IMR-90 (cell line): ENCODE data around the gene FOXQ1.

Experiments
- CEBPB ChIP-seq: IDR thresholded peaks from 2 replicates; pipeline ENCODE4 v1.6.1; 2012; ENCODE audit warnings: low read depth, low read length, improper control_type of control experiment
- CHD1 ChIP-seq: IDR thresholded peaks from 2 replicates; pipeline ENCODE4 v1.6.1; 2012; ENCODE audit warnings: low read depth, low read length, improper control_type of control experiment
- MAZ ChIP-seq: IDR thresholded peaks from 2 replicates; pipeline ENCODE4 v1.6.1; 2012; ENCODE audit warnings: low read depth, mild to moderate bottlenecking, low read length, improper control_type of control experiment, moderate library complexity, borderline replicate concordance
- POLR2A ChIP-seq: IDR thresholded peaks from 2 replicates; pipeline ENCODE4 v1.6.1; 2012; ENCODE audit warnings: mild to moderate bottlenecking, low read depth, low read length
- TF ChIP-seq, protein P1 (sequence below): conservative IDR thresholded peaks from 2 replicates; pipeline ENCODE4 v1.5.1; 2012; ENCODE audit warnings: mild to moderate bottlenecking, low read depth, low read length, improper control_type of control experiment

DNA sequence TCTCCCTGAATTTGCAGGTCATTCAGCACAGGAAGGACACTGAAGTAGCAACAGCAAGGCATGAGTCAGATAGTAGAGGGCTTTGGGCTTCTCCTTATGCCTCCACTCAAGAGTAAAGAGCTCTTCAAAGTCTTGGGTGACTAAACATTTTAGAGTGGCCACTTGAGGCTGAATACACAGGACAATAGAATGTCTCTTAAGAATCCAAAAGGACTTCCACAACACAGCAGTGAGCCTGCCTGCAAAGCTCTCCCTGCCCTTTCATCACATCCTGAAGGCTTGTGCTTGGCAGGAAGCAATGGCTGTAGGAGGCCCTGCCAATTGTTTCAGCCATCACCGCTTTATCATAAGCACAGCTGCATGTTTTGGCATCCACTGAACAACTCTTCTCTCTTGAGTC lies 36.8 kb downstream of the FOXQ1 start:
- TF ChIP-seq, protein P1, sequence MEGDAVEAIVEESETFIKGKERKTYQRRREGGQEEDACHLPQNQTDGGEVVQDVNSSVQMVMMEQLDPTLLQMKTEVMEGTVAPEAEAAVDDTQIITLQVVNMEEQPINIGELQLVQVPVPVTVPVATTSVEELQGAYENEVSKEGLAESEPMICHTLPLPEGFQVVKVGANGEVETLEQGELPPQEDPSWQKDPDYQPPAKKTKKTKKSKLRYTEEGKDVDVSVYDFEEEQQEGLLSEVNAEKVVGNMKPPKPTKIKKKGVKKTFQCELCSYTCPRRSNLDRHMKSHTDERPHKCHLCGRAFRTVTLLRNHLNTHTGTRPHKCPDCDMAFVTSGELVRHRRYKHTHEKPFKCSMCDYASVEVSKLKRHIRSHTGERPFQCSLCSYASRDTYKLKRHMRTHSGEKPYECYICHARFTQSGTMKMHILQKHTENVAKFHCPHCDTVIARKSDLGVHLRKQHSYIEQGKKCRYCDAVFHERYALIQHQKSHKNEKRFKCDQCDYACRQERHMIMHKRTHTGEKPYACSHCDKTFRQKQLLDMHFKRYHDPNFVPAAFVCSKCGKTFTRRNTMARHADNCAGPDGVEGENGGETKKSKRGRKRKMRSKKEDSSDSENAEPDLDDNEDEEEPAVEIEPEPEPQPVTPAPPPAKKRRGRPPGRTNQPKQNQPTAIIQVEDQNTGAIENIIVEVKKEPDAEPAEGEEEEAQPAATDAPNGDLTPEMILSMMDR: no peak
- TF ChIP-seq CHD1 (no peak), POLR2A (no peak), MAZ (no peak), CEBPB (no peak)
